IMR-90 (cell line): ENCODE results near the gene NHP2. TPM values are rescaled to one million over a fixed set of nuclear protein-coding genes. Genes with fewer than 3 reads are reported as not detected.

Source experiments
- ATAC-seq: fragments of 200-7000 bp; cut with Tn5 transposase; 2 replicates; pipeline ENCODE4 v1.9.1; 2020; ENCODE audit warnings: low read depth, mild to moderate bottlenecking, moderate library complexity
- BruUV-seq: library from RNA; stranded (reverse); fragments of 400-500 nt; replicated peaks from 2 replicates; lab custom pipeline; 2021; lab: Mats Ljungman, UMichigan
- CTCF ChIA-PET: fragments of 300-600 bp; formaldehyde crosslinking; extraction: SDS; loops from one replicate; lab custom pipeline; 2021; ENCODE audit warnings: antibody characterized with exemption; lab: Yijun Ruan, JAX
- POLR2A ChIA-PET: fragments of 300-600 bp; sonication (Branson Sonifier 250); formaldehyde crosslinking; loops from one replicate; lab custom pipeline; 2022; ENCODE audit warnings: antibody characterized with exemption; ENCODE audit not compliant: unreplicated experiment; lab: Charles Lee
- DNase-seq: peaks from one replicate; pipeline ENCODE4 v3.0.0; 2013
- H2AFZ ChIP-seq: replicated peaks from 2 replicates; pipeline ENCODE3; 2013; ENCODE audit warnings: low read length, mild to moderate bottlenecking; ENCODE audit not compliant: poor library complexity
- H2AK5ac ChIP-seq: 2 replicates; pipeline ENCODE4 v1.6.1; 2013; ENCODE audit warnings: low read depth, low read length, inconsistent platforms
- H2AK9ac ChIP-seq: replicated peaks from 2 replicates; pipeline ENCODE3; 2013; ENCODE audit warnings: mild to moderate bottlenecking, low read depth, low read length, moderate library complexity; ENCODE audit not compliant: poor library complexity
- H2BK120ac ChIP-seq: 2 replicates; pipeline ENCODE4 v1.6.1; 2013; ENCODE audit warnings: low read depth, low read length, inconsistent platforms
- H2BK15ac ChIP-seq: 3 replicates; pipeline ENCODE4 v1.6.1; 2013; ENCODE audit warnings: low read depth, low read length, inconsistent platforms
- H2BK20ac ChIP-seq: 2 replicates; pipeline ENCODE4 v1.6.1; 2013; ENCODE audit warnings: low read depth, mild to moderate bottlenecking, inconsistent platforms, low read length, moderate library complexity
- H2BK5ac ChIP-seq: 2 replicates; pipeline ENCODE4 v1.6.1; 2013; ENCODE audit warnings: mild to moderate bottlenecking, low read depth, low read length, inconsistent platforms; ENCODE audit not compliant: poor library complexity, severe bottlenecking
- H3K14ac ChIP-seq: replicated peaks from 2 replicates; pipeline ENCODE4 v1.6.1; 2013; ENCODE audit warnings: low read depth, low read length, inconsistent platforms
- H3K18ac ChIP-seq: 2 replicates; pipeline ENCODE4 v1.6.1; 2013; ENCODE audit warnings: low read depth, low read length, control low read depth
- H3K23ac ChIP-seq: 2 replicates; pipeline ENCODE4 v1.6.1; 2013; ENCODE audit warnings: low read depth, low read length, inconsistent platforms
- H3K27ac ChIP-seq: 2 replicates; pipeline ENCODE4 v1.5.1; 2013; ENCODE audit warnings: mild to moderate bottlenecking, control low read depth, low read length; ENCODE audit not compliant: insufficient read depth
- H3K27me3 ChIP-seq: 2 replicates; pipeline ENCODE4 v1.6.1; 2013; ENCODE audit warnings: low read length; ENCODE audit not compliant: control insufficient read depth, insufficient read depth
- H3K36me3 ChIP-seq: 2 replicates; pipeline ENCODE4 v1.6.1; 2013; ENCODE audit warnings: low read length, mixed read lengths; ENCODE audit not compliant: control insufficient read depth, insufficient read depth
- H3K4ac ChIP-seq: 2 replicates; pipeline ENCODE4 v1.6.1; 2013; ENCODE audit warnings: low read depth, low read length, inconsistent platforms
- H3K4me1 ChIP-seq: 2 replicates; pipeline ENCODE4 v1.6.1; 2013; ENCODE audit warnings: low read length, mixed read lengths; ENCODE audit not compliant: control insufficient read depth, insufficient read depth
- H3K4me2 ChIP-seq: 2 replicates; pipeline ENCODE4 v1.6.1; 2013; ENCODE audit warnings: low read depth, mild to moderate bottlenecking, control low read depth, low read length, moderate library complexity
- H3K4me3 ChIP-seq: 2 replicates; pipeline ENCODE4 v1.5.1; 2013; ENCODE audit warnings: low read depth, mild to moderate bottlenecking, control low read depth, low read length, moderate library complexity; ENCODE audit not compliant: insufficient read depth
- H3K56ac ChIP-seq: 2 replicates; pipeline ENCODE4 v1.6.1; 2013; ENCODE audit warnings: low read length, inconsistent platforms; ENCODE audit not compliant: insufficient read depth; ENCODE audit errors: extremely low read depth
- H3K79me1 ChIP-seq, 2 experiments: 2 replicates each; pipeline ENCODE4 v1.6.1; 2013; ENCODE audit warnings: low read length in 2 of 2, inconsistent platforms in 1 of 2, low read depth in 1 of 2
- H3K9ac ChIP-seq: 2 replicates; pipeline ENCODE4 v1.6.1; 2013; ENCODE audit warnings: low read depth, low read length, control low read depth
- H3K9me1 ChIP-seq: 2 replicates; pipeline ENCODE4 v1.6.1; 2013; ENCODE audit warnings: low read length, inconsistent platforms; ENCODE audit not compliant: insufficient read depth
- H3K9me3 ChIP-seq: 2 replicates; pipeline ENCODE4 v1.6.1; 2013; ENCODE audit warnings: low read length; ENCODE audit not compliant: control insufficient read depth, insufficient read depth
- H4K20me1 ChIP-seq: 2 replicates; pipeline ENCODE4 v1.6.1; 2013; ENCODE audit warnings: low read length, inconsistent platforms; ENCODE audit not compliant: insufficient read depth
- H4K5ac ChIP-seq: 2 replicates; pipeline ENCODE4 v1.6.1; 2013; ENCODE audit warnings: mild to moderate bottlenecking, low read depth, low read length, control low read depth
- H4K8ac ChIP-seq, 2 experiments: 2 replicates each; pipeline ENCODE4 v1.6.1; 2013; ENCODE audit warnings: low read depth in 2 of 2, low read length in 2 of 2, control low read depth in 1 of 2, inconsistent platforms in 1 of 2
- H4K91ac ChIP-seq: 2 replicates; pipeline ENCODE4 v1.6.1; 2013; ENCODE audit warnings: low read depth, low read length, inconsistent platforms; ENCODE audit not compliant: insufficient read depth
- RCOR1 ChIP-seq: IDR thresholded peaks from 2 replicates; pipeline ENCODE4 v1.6.1; 2012; ENCODE audit warnings: mild to moderate bottlenecking, low read length, improper control_type of control experiment; ENCODE audit not compliant: insufficient replicate concordance
- WGBS, 2 experiments: methylation state at CpG; one replicate each; pipeline versions ENCODE4 v1.1.5 to v1.1.7; 2013; ENCODE audit warnings: missing lambda C conversion rate in 2 of 2; ENCODE audit not compliant: insufficient read length in 1 of 2; ENCODE audit errors: extremely low coverage in 2 of 2; 5-methylcytosine and 5-hydroxymethylcytosine counted together
- dilution Hi-C: fragments of 300-500 bp; cut with HindIII; formaldehyde crosslinking; loops from one replicate; pipeline ENCODE4 v1.14.3; 2018; ENCODE audit warnings: low sequenced_read_pairs; ENCODE audit not compliant: unreplicated experiment
- in situ Hi-C: fragments of 300-500 bp; cut with MboI; formaldehyde crosslinking; loops from 3 replicates; pipeline ENCODE4 v1.14.3; 2019; ENCODE audit warnings: low sequenced_read_pairs, inconsistent platforms, mixed read lengths
- intact Hi-C: fragments of 100-400 bp; cut with micrococcal nuclease; formaldehyde crosslinking; loops from 2 replicates; pipeline ENCODE4 v1.10.0; 2022
- polyA plus RNA-seq, 3 experiments: library from polyadenylated mRNA; depleted of rRNA; stranded (reverse); fragments of >200 nt; gene quantifications; 2 replicates each; pipeline ENCODE4 v1.2.3, GENCODE V29; 2012; ENCODE audit warnings: low replicate concordance in 1 of 3
- total RNA-seq: library from RNA; depleted of rRNA; stranded (reverse); fragments of >200 nt; gene quantifications from 2 replicates; pipeline ENCODE4 v1.2.3, GENCODE V29; 2012
- TF ChIP-seq, protein P1 (sequence below): fragments of 150-350 bp; IDR thresholded peaks from 2 replicates; pipeline ENCODE4 v1.6.1; 2016; ENCODE audit warnings: low read depth, mild to moderate bottlenecking, low read length, moderate library complexity, borderline replicate concordance

The NHP2 gene
- total and polyA plus RNA-seq, 2 of the 4 experiments (the other 2 are of a cell fraction), result 180 to 278 TPM

DNA sequence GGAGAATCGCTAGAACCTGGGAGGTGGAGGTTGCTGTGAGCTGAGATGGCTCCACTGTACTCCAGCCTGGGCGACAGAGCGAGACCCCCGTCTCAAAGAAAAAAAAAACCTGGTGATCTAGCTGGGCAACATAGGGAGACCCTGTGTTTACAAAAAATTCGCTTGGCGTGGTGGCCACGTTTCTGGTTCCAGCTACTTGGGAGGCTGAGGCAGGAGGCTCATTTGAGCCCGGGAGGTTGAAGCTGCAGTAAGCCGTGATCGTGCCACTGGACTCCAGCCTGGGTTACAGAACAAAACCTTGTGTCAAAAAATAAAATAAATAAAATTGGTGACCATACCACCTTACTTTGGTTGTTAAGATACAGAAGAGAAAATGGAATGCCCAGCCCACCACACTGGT lies 48.9 kb upstream of the NHP2 start:
- Histone ChIP-seq H3K4me2 (no peak overlapping the region), H3K79me1 (peaks cover 0 to 28% of the 10 kb centered on the region in 2 experiments; a peak in 2 of 4 replicates), H3K23ac (no peak overlapping the region), H3K36me3 (peaks cover 15% of the 10 kb centered on the region), H2BK15ac (no peak overlapping the region), H3K4ac (no peak overlapping the region), H3K4me3 (no peak overlapping the region), H3K9me3 (no peaks in the 10 kb centered on the region), H3K27ac (no peak overlapping the region), H3K4me1 (peaks cover 11% of the 10 kb centered on the region), H3K56ac (no peak overlapping the region), H4K91ac (no peak overlapping the region), H3K9ac (no peak overlapping the region), H4K8ac (no peak overlapping the region), H2AK5ac (no peak overlapping the region), H4K5ac (no peak overlapping the region), H3K27me3 (no peaks in the 10 kb centered on the region), H2BK120ac (no peak overlapping the region), H2BK5ac (no peak overlapping the region), H2AK9ac (no peak overlapping the region), H2BK20ac (no peak overlapping the region), H2AFZ (no peak overlapping the region), H3K9me1 (peaks cover 16% of the 10 kb centered on the region), H3K14ac (no peak overlapping the region), H4K20me1 (peaks cover 24% of the 10 kb centered on the region), H3K18ac (no peak overlapping the region)
- ATAC-seq, result no peak
- 96% methylated on average over 4 of the region's 10 CpGs; no CpG with 5 or more reads in 1 of the 2 experiments for WGBS, 2 experiments
- TF ChIP-seq, protein P1, sequence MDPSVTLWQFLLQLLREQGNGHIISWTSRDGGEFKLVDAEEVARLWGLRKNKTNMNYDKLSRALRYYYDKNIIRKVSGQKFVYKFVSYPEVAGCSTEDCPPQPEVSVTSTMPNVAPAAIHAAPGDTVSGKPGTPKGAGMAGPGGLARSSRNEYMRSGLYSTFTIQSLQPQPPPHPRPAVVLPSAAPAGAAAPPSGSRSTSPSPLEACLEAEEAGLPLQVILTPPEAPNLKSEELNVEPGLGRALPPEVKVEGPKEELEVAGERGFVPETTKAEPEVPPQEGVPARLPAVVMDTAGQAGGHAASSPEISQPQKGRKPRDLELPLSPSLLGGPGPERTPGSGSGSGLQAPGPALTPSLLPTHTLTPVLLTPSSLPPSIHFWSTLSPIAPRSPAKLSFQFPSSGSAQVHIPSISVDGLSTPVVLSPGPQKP, result no peak
- no peak for TF ChIP-seq RCOR1
- intact Hi-C loops (no loop called here), in situ Hi-C loops (no loop called here), dilution Hi-C loops (no loop called here)
- no TSS peak for BruUV-seq
- ChIA-PET POLR2A (no interaction called here), CTCF (no interaction called here)
- DNase-seq, result no peak
